GM19463 (cell line): ENCODE measurements around the gene SERPINA6.
"Not testable (repeated sequence)": the region's sequence is repeated elsewhere in the genome, so short reads cannot be mapped to it uniquely, and the experiment has no call there.

Experiments
- ATAC-seq: cut with Tn5 transposase; IDR thresholded peaks from one replicate; pipeline ENCODE4 v1.9.1; 2021; ENCODE audit warnings: mild to moderate bottlenecking, moderate library complexity; ENCODE audit not compliant: unreplicated experiment

Gene SERPINA6

DNA sequence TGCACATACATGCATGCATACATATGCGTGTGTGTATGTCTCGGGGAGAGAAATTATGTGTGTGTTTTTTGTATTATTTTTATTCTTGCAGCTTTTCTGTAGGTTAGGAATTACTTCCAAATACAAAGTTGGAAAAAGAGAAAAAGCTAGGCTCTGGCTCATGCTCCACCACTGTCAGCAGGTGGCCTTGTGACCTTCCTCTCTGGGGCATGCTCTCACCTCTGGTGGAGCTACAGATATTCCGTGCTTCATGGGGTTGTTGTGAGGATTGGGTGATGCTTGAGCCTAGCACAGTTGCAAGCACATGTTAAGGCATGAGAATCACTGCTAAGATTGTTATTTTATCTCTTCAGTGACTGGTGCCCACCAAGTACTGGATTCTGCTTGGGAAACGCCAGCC is 6.7 kb upstream of the SERPINA6 start:
- ATAC-seq, result no peak

DNA sequence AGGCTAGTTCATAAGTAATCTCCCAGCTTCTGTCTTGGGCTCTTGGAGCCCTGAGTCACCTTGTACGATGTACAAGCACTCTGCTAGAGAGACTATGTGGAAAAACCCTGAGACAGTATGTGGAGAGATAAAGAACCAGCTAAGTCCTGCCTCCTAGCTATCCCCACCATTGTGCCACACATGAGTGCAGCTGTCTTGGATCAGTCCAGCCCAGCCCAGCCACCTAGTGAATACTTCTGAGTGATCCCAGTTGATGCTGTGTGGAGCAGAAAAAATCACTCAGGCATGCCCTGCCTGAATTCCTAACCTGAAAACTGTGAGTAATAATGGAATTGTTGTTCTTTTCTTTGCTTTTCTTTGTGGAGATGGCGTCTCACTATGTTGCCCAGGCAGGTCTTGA is 5.1 kb upstream of the SERPINA6 start:
- ATAC-seq, result no peak

DNA sequence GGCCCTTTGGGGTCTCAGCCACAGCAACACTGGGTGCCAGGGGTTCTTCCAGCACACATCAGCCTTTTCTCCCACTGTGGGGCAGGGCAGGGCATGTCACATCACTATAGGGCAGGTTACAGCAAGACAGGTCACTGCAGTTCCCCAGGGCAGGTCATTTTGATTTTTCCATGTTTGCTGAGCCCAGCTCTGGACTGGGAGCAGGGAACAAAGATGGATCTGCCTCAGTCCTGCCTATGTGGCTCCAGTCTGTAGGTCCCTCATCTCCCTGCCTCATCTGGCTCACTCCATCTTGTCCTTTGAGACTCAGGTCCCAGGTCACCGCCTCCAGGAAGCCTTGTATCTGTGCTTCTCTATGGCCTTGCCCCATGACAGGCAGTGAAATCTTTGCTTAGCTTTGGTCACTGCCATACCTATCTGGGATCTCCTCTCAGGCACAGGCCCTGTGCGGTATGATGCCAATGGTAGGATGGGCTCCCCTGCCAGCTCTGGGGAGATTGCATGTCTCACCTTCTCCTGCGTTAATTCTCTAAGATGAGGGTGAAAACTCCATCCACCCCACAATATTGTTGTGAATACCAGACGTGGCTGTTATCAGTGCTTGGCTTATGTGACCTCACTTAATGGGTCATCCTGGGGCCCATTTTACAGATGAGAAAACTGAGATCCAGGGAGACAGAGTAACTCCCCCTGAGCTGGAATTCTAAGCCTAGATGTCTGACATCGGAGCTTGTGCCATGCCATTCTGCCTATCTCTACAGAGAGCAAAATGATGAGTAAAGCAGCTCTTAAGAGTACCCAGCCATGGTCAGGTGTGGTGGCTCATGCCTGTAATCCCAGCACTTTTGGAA is 1.5 kb downstream of the SERPINA6 start:
- ATAC-seq, result no peak

DNA sequence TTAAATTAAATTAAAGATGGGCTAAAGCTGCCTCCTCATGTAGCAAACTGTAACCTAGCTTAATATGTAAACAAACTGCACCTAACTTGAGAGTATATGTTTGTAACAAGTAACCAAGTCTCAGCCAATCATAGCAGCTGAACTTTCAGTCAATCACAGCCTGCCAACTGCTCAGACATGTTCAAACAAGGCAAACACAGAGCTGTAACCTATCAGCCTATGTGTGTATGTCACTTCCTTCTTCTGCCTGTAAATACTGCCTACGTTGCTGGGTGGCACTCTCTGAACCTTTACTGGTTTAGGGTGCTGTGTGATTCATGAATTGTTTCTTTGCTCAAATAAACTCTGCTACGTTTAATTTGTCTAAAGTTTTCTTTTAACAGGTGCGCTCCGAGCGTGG is 2.9 kb downstream of the SERPINA6 start:
- ATAC-seq, result no peak

DNA sequence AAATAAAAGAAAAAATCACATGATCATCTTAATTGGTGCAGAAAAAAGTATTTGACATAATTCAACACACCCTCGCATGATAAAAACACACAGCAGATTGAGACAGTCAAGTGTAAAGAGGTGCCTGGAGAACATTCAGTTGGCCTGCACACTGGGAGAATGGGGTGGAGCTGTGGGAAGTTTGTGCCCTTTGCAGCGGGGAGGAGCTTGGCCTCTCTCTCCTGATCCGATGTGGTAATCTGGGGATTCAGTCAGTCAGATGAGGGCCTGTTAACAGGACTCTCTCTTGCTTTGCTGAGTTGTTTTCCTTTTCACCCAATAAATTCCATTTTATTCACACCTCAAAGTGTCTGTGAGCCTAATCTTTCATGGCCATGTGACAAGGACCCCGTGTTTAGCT is 5.9 kb downstream of the SERPINA6 start:
- ATAC-seq, result no peak

- ATAC-seq, result no peak
Observed at GRCh38 chr14:94316692-94317091, 6.4 kb downstream of the SERPINA6 start.

- ATAC-seq, result no peak
Observed at GRCh38 chr14:94314890-94315289, 8.2 kb downstream of the SERPINA6 start.

DNA sequence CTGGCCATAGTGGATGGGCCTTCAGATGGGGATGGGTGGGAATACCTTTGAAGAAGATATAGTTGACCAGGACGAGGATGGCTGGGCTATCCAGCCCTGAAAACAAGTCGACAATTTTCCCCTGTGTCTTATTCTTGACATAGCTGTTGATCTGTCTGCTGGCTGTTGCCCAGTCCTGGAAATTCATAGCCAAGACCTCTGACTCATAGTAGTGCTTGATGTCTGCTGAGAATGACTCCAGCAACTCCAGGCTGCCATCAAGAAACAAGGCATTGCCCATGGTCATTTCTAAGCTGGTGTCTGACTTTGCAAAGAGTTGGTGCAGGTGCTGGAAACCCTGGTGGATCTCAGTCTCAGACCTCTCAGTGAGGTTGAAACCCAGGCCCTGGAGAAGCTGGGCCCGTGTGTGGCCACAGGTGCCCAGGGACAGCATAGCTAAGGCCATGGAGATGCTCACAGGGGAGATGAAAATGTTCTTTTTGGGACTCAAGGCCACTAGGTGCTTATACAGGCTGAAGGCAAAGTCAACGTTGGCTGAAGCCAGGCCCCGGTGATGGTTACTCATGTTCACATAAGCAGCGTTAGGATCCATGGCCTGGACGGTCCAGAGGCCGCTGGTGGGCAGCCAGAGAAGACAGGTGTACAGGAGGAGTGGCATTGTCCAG is 9.0 kb downstream of the SERPINA6 start:
- no peak for ATAC-seq

DNA sequence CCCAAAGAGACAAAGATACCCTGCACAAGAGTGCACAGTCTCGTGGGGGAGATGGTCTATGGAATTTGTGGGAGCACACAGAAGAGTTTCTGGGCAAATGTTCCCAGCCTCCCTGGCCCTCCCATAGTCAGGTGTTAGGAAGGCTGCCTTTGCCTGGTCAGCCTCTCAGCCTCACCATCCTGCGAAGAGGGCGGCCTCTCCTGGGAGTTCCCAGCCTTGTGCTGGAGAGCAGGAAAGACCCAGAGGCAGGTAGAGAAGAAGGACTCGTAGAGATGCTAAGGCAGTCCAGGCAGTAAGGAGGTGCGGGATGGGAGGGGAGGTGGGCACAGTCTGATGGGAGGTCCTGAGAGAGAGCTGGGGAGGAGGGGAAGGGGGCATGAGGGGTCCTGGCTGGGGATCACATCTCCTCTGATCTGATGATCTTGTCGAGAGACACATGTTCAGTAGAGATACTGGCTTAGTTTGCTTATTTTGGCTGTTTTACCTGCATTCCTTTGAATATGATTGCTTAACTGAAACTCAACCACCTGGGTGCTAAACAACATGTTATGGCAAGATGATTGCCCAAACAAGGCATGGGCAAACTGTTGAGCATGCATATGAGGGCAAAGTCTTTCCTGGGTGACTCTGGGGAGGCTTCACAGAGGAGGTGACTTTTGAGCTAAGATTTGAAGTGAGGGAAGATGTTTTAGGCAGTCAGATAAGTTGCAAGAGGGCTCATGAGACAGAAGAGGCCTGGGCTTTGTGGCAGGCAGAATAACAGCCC is 10.5 kb downstream of the SERPINA6 start:
- ATAC-seq, result no peak

GRCh38 chr14:94310248-94310647 is 12.9 kb downstream of the SERPINA6 start:
- no peak for ATAC-seq

DNA sequence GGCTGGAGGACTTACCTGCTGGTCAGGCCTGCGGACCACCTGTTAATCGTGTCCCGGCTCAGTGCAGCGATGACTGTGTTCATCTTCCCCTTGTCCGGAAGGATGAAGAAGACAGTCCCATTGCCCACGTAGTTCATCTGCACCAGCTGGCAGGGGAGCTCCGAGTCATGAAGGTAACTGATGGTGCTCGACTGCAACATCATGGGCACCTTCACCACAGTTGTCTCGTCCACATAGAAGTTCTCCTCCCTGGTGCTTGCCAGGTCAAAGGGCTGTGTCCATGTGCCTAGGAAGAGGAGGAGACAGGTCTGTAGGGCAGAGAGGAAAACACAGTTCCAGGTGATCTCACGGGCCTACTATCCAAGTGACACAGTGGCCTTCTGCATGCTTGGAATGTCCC is 13.4 kb downstream of the SERPINA6 start:
- ATAC-seq, result no peak

DNA sequence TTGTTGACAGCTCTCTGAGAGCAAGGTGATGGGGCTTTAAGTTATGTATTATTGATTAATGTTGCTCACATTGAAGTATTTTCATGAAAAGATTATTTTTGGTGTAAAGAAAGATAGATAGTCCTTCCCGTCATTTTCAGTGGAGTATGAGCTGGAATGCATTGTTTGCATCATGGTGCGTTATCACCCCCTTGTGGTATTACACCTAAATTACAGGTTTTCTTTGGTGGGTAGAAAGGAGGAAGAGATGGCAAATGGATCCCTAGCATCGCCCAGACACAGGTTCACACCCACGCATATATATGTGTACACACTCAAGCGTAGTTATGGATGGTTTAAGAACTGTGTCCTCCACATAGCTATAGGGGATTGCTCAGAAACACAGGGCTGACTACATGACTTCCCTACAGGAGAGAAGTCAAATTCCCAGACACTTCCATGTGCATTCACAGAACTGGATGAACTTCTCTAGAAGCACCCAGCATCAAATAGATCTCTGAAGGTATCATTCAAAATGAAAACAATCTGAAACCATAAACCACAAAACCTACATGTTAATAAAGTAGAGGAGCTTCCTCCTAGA is 15.6 kb downstream of the SERPINA6 start:
- ATAC-seq, result no peak

DNA sequence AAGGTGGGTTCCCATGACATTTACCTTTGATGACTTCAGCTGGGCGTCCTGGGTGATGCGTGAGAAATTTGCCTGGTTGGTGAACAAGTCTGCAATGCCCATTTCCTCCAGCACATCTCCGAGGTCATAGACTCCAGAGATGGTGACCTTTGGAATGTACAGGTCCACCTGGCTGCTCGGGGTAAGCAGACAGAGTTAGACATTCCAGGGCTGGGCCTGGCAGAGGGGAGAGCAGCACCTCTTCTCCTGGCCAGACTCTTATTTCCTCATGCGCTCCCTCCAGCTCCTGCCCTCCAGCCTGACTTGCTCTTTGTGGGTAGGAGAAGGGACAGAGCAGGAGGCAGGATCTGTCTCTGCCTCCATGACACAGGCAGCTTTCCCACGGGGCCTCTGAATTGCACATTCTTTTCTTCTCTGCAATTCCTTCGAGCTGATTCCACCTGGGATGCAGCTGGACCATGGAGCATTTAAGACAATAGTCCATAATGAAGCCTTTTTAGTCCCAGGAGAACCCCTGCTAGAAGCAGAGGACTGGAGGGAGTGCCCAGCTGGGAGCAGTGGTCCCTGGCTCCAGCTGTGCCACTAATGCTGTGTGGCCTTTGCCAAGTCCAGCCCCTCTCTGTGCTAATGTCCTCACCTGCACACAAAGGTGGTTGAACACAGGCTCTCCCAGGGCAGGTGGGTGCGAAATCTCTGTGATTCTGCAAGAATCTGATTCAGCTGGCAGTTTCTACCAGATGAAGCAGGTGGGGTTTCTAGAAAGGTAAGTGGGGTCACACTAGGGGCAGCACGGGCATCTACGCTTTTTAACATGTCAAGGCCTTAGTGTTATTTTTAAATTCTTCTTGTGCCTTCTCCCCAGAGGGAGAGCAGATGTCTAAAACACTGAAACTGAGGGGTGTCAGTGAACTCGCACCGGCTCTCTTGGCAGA is 16.8 kb downstream of the SERPINA6 start:
- ATAC-seq, result no peak

DNA sequence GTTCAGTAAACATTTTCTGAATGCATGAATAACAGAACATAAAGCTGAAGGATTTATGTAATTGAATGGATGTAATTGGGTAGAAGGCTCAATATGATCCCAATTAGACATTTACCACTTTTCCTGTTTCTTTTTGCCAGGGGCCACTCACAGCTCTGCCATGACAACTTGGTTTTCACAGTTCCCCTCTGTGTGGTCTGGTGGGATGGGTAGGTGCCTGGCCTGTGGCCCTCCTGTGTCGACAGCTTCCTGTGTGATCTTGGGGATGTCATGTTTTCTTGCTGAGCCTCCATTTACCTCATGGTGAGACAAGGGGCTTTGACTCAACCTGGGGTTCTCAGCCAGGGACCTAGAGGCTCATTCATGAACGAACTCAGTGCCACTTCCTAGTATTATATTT is 17.5 kb downstream of the SERPINA6 start:
- no peak for ATAC-seq

- no peak for ATAC-seq
Observed at GRCh38 chr14:94304243-94304642, 18.9 kb downstream of the SERPINA6 start.

GRCh38 chr14:94303111-94303510 is 20.0 kb downstream of the SERPINA6 start:
- no peak for ATAC-seq

DNA sequence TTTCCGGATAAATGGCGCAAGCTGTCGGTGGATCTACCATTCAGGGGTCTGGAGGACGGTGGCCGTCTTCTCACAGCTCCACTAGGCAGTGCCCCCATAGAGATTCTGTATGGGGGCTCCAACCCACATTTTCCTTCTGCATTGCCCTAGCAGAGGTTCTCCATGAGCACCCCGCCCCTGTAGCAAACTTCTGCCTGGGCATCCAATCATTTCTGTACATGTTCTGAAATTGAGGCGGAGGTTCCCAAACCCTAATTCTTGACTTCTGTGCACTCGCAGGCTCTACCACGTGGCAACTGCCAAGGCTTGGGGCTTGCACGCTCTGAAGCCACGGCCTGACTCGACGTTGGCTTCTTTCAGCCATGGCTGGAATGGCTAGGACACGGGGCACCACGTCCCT is 25.0 kb downstream of the SERPINA6 start:
- ATAC-seq, result no peak

DNA sequence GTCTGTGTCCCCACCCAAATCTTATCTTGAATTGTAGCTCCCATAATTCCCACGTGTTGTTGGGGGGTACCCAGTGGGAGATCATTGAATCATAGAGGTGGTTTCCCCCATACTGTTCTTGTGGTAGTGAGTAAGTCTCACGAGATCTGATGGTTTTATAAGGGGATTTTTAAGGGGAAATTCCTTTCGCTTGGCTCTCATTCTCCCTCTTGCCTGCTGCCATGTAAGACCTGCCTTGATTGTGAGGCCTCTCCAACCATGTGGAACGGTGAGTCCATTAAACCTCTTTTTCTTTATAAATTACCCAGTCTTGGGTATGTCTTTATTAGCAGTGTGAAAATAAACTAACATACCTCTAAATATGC is 27.0 kb downstream of the SERPINA6 start:
- not testable (repeated sequence) for ATAC-seq

GRCh38 chr14:94295360-94296180 is 27.6 kb downstream of the SERPINA6 start:
- ATAC-seq, result no peak

DNA sequence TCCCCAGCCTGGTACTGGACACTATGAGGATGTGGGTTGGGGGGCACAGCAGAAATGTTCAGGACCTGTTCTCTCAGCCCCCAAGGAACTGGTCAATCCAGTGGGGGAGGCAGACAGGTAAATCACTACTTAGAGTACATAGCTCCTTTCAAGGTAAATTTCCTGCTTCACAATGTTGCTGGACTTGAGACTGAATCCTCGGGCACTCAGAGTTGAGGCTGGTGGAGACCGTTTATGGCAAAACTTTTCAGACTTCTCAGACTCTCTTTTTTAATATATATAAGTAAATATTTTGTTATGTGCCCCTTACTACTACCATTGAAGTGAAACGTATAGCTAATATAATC is 29.6 kb downstream of the SERPINA6 start:
- no peak for ATAC-seq
